Measurements from ENCODE around the gene MBD3L5. TPM values are rescaled to one million over a fixed set of nuclear protein-coding genes. Genes with fewer than 3 reads are reported as not detected.
"Not testable (repeated sequence)": the region's sequence is repeated elsewhere in the genome, so short reads cannot be mapped to it uniquely, and the experiment has no call there.

Gene MBD3L5
- not detected for total RNA-seq

GRCh38 chr19:7030278-7030677 lies at the start of gene MBD3L5:
MBD3L5 (plus strand) TSS chr19:7030578; CDS start chr19:7030612, 34 bp downstream.
- CTCF ChIA-PET; H3K9me3 Mint-ChIP-seq; H3K4me1 Mint-ChIP-seq (ENCODE audit: low read depth); ATAC-seq; DNase-seq; H3K27ac Mint-ChIP-seq; intact Hi-C loops (cut with micrococcal nuclease); H3K36me3 Mint-ChIP-seq (ENCODE audit: low read depth); POLR2A ChIA-PET; H3K4me3 Mint-ChIP-seq; H3K27me3 Mint-ChIP-seq: not testable (repeated sequence)

- TF ChIP-seq CTCF (IDR thresholded peaks at IDR 0.05), result no peak
- H3K4me1 Mint-ChIP-seq (ENCODE audit: low read depth), result peaks cover 6% of the 10 kb centered on the region
- ATAC-seq, result no peak
- CTCF ChIA-PET, result interaction anchor here (1.3 kb wide), 1 partner anchor 19 kb away, joined by 6 read pairs; no protein-coding TSS in a partner anchor
- H3K4me3 Mint-ChIP-seq, result no peak overlapping the region
- DNase-seq, result no peak
- H3K9me3 Mint-ChIP-seq, result peaks cover 22% of the 10 kb centered on the region
- H3K36me3 Mint-ChIP-seq (ENCODE audit: low read depth), result peaks cover 6% of the 10 kb centered on the region
- no peak overlapping the region for H3K27ac Mint-ChIP-seq
- POLR2A ChIA-PET, result no interaction called here
- intact Hi-C loops (cut with micrococcal nuclease), result no loop called here
- H3K27me3 Mint-ChIP-seq, result no peaks in the 10 kb centered on the region
These were observed 46.9 kb upstream of the MBD3L5 start for GRCh38 chr19:6983448-6983847.

GRCh38 chr19:6987850-6988249 lies 42.5 kb upstream of the MBD3L5 start:
- no peaks in the 10 kb centered on the region for H3K27me3 Mint-ChIP-seq
- intact Hi-C loops (cut with micrococcal nuclease), result no loop called here
- H3K36me3 Mint-ChIP-seq (ENCODE audit: low read depth), result peaks cover 6% of the 10 kb centered on the region
- peaks cover 2% of the 10 kb centered on the region for H3K4me1 Mint-ChIP-seq (ENCODE audit: low read depth)
- H3K4me3 Mint-ChIP-seq, result no peak overlapping the region
- ATAC-seq (no peak), DNase-seq (no peak)
- no peak overlapping the region for H3K27ac Mint-ChIP-seq
- ChIA-PET POLR2A (no interaction called here), CTCF (no interaction called here)
- peaks cover 22% of the 10 kb centered on the region for H3K9me3 Mint-ChIP-seq
- TF ChIP-seq CTCF (IDR thresholded peaks at IDR 0.05), result no peak

GRCh38 chr19:6988257-6988656 lies 42.1 kb upstream of the MBD3L5 start:
- ATAC-seq (no peak), DNase-seq (no peak)
- no peak for TF ChIP-seq CTCF (IDR thresholded peaks at IDR 0.05)
- POLR2A ChIA-PET, result interaction anchor here (0.6 kb wide), 1 partner anchor 14 kb away, joined by 3 read pairs; no protein-coding TSS in a partner anchor
- peaks cover 6% of the 10 kb centered on the region for H3K36me3 Mint-ChIP-seq (ENCODE audit: low read depth)
- no peak overlapping the region for H3K4me3 Mint-ChIP-seq
- H3K4me1 Mint-ChIP-seq (ENCODE audit: low read depth), result peaks cover 2% of the 10 kb centered on the region
- H3K27ac Mint-ChIP-seq, result no peak overlapping the region
- H3K9me3 Mint-ChIP-seq, result peaks cover 20% of the 10 kb centered on the region
- CTCF ChIA-PET, result interaction anchor here (1.1 kb wide), 1 partner anchor 34 kb away, joined by 3 read pairs; no protein-coding TSS in a partner anchor
- intact Hi-C loops (cut with micrococcal nuclease), result no loop called here
- no peaks in the 10 kb centered on the region for H3K27me3 Mint-ChIP-seq

- Mint-ChIP-seq H3K27me3 (no peaks in the 10 kb centered on the region), H3K27ac (no peak overlapping the region), H3K9me3 (peaks cover 5% of the 10 kb centered on the region), H3K4me3 (no peak overlapping the region), H3K4me1 (ENCODE audit: low read depth) (peaks cover 7% of the 10 kb centered on the region), H3K36me3 (ENCODE audit: low read depth) (no peaks in the 10 kb centered on the region)
- intact Hi-C loops (cut with micrococcal nuclease), result no loop called here
- no peak for TF ChIP-seq CTCF (IDR thresholded peaks at IDR 0.05)
- no peak for ATAC-seq
- CTCF ChIA-PET, result no interaction called here
- POLR2A ChIA-PET, result no interaction called here
- no peak for DNase-seq
These were observed 35.3 kb upstream of the MBD3L5 start for GRCh38 chr19:6995054-6995453.

GRCh38 chr19:6996810-6997209 lies 33.6 kb upstream of the MBD3L5 start:
- no peaks in the 10 kb centered on the region for H3K36me3 Mint-ChIP-seq (ENCODE audit: low read depth)
- CTCF ChIA-PET, result no interaction called here
- ATAC-seq (no peak), DNase-seq (no peak)
- peaks cover 7% of the 10 kb centered on the region for H3K4me1 Mint-ChIP-seq (ENCODE audit: low read depth)
- H3K9me3 Mint-ChIP-seq, result peaks cover 5% of the 10 kb centered on the region
- no peak overlapping the region for H3K27ac Mint-ChIP-seq
- no peak overlapping the region for H3K4me3 Mint-ChIP-seq
- no peak for TF ChIP-seq CTCF (IDR thresholded peaks at IDR 0.05)
- intact Hi-C loops (cut with micrococcal nuclease), result no loop called here
- no peaks in the 10 kb centered on the region for H3K27me3 Mint-ChIP-seq
- POLR2A ChIA-PET, result no interaction called here
